HG03025 (cell line): ENCODE data around the gene KRTAP5-5.

Source experiments
- ATAC-seq: cut with Tn5 transposase; IDR thresholded peaks from one replicate; pipeline ENCODE4 v1.9.1; 2021; ENCODE audit warnings: mild to moderate bottlenecking, moderate library complexity; ENCODE audit not compliant: unreplicated experiment, low FRiP score

Gene KRTAP5-5

GRCh38 chr11:1673446-1674172, 44.0 kb downstream of the KRTAP5-5 start:
- ATAC-seq, result no peak

- ATAC-seq, result no peak
Observed at GRCh38 chr11:1674173-1675131, 44.9 kb downstream of the KRTAP5-5 start.

GRCh38 chr11:1675536-1676228, 46.1 kb downstream of the KRTAP5-5 start:
- ATAC-seq, result no peak

DNA sequence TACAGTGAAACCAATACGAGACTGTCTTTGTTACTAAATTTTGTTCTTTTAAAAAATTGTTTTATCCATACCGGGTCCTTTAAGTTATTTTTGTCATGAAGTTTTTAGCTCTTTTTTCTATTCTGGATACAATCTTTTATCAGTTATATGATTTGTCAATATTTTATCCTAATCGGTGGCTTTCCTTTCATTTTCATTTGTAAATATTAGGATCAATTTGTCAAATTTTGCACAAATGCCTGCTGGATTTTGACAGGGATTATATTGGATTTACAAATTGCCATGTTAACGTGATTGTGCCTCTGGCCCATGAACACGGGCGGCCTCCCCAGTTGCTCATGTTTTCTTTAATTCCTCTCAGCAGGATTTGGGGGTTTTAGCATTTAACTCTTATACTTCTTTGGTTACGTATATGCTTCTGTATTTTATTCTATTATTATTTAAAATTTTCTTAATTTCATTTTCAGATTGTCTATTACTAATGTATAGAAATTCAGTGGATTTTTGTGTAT, 46.7 kb downstream of the KRTAP5-5 start:
- ATAC-seq, result no peak

DNA sequence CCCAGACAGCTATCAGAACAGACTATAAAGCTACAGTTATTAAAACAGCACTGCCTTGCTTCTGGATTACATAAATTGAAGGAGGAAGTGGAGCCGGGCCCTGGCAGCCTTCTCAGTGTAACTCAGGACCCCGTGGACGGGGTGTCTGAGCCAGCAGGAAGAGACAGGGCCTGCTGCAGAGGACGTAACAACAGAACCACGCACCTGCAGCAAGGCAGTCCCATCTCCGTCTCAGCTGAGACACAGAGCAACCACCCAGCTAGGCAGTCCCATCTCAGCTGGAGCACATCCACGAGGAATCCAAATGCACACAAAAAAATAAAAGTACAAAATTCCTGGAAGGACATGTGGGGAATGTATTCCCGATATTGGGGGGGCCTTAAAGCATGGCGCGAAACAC, 50.3 kb downstream of the KRTAP5-5 start:
- ATAC-seq, result no peak
